Mesenchymal stem cell (in vitro differentiated cells and primary cell): ENCODE measurements around the gene PTPRG.

Experiments
- DNase-seq: peaks from one replicate; pipeline ENCODE4 v3.0.0-alpha.2; 2013
- H2AFZ ChIP-seq: one replicate; pipeline ENCODE4 v1.6.1; 2013; ENCODE audit warnings: low read depth, mild to moderate bottlenecking, control low read depth, inconsistent platforms, low read length, moderate library complexity
- H2AK5ac ChIP-seq: 2 replicates; pipeline ENCODE4 v1.6.1; 2013; ENCODE audit warnings: low read length, moderate library complexity, mild to moderate bottlenecking, inconsistent platforms; ENCODE audit not compliant: severe bottlenecking
- H2BK120ac ChIP-seq: one replicate; pipeline ENCODE4 v1.6.1; 2013; ENCODE audit warnings: low read depth, mild to moderate bottlenecking, inconsistent platforms, low read length, moderate library complexity
- H2BK12ac ChIP-seq, 2 experiments: one replicate each; pipeline ENCODE4 v1.6.1; 2013; ENCODE audit warnings: inconsistent platforms in 2 of 2, low read length in 2 of 2, mild to moderate bottlenecking in 2 of 2, moderate library complexity in 2 of 2, control low read depth in 1 of 2
- H2BK15ac ChIP-seq: one replicate; pipeline ENCODE4 v1.6.1; 2013; ENCODE audit warnings: mild to moderate bottlenecking, low read depth, inconsistent platforms; ENCODE audit not compliant: poor library complexity, severe bottlenecking
- H2BK5ac ChIP-seq: 2 replicates; pipeline ENCODE4 v1.6.1; 2013; ENCODE audit warnings: low read depth, mild to moderate bottlenecking, low read length, control low read depth, inconsistent platforms; ENCODE audit not compliant: poor library complexity, severe bottlenecking
- H3K14ac ChIP-seq, 2 experiments: one replicate each; pipeline ENCODE4 v1.6.1; 2013; ENCODE audit warnings: inconsistent platforms in 2 of 2, low read length in 2 of 2, control low read depth in 1 of 2, mild to moderate bottlenecking in 1 of 2, moderate library complexity in 1 of 2
- H3K18ac ChIP-seq, 2 experiments: one replicate each; pipeline ENCODE4 v1.6.1; 2013; ENCODE audit warnings: inconsistent platforms in 2 of 2, low read length in 2 of 2, control low read depth in 1 of 2, low read depth in 1 of 2, mild to moderate bottlenecking in 1 of 2
- H3K23ac ChIP-seq, 2 experiments: one replicate each; pipeline ENCODE4 v1.6.1; 2013; ENCODE audit warnings: inconsistent platforms in 2 of 2, low read length in 2 of 2, mild to moderate bottlenecking in 2 of 2, moderate library complexity in 2 of 2, control low read depth in 1 of 2
- H3K27ac ChIP-seq: 2 replicates; pipeline ENCODE4 v1.5.1; 2013; ENCODE audit warnings: mild to moderate bottlenecking, moderate library complexity, low read length, control low read depth, inconsistent platforms; ENCODE audit not compliant: poor library complexity, severe bottlenecking
- H3K27me3 ChIP-seq, 2 experiments: 2 replicates each; pipeline versions ENCODE4 v1.6.1 to v1.7.0; 2013; ENCODE audit warnings: low read length in 2 of 2, mild to moderate bottlenecking in 2 of 2, moderate library complexity in 2 of 2, control low read depth in 1 of 2, inconsistent platforms in 1 of 2; ENCODE audit not compliant: control insufficient read depth in 1 of 2, insufficient read depth in 1 of 2
- H3K36me3 ChIP-seq, 2 experiments: 2 replicates each; pipeline versions ENCODE4 v1.6.1 to v1.7.0; 2013; ENCODE audit warnings: low read length in 2 of 2, control low read depth in 1 of 2, inconsistent platforms in 1 of 2, low read depth in 1 of 2, mild to moderate bottlenecking in 1 of 2; ENCODE audit not compliant: insufficient read depth in 2 of 2, control insufficient read depth in 1 of 2
- H3K4ac ChIP-seq, 2 experiments: one replicate each; pipeline ENCODE4 v1.6.1; 2013; ENCODE audit warnings: inconsistent platforms in 2 of 2, low read length in 2 of 2, mild to moderate bottlenecking in 2 of 2, moderate library complexity in 2 of 2, control low read depth in 1 of 2, low read depth in 1 of 2
- H3K4me1 ChIP-seq: 2 replicates; pipeline ENCODE4 v1.6.1; 2013; ENCODE audit warnings: low read depth, low read length, control low read depth; ENCODE audit not compliant: control insufficient read depth, insufficient read depth
- H3K4me2 ChIP-seq: 2 replicates; pipeline ENCODE4 v1.6.1; 2013; ENCODE audit warnings: low read length, mild to moderate bottlenecking, inconsistent platforms; ENCODE audit not compliant: poor library complexity, severe bottlenecking
- H3K4me3 ChIP-seq, 2 experiments: 2 replicates each; pipeline versions ENCODE4 v1.5.1 to v1.7.0; 2013; ENCODE audit warnings: low read length in 2 of 2, mild to moderate bottlenecking in 2 of 2, control low read depth in 1 of 2, low read depth in 1 of 2; ENCODE audit not compliant: insufficient read depth in 1 of 2
- H3K79me1 ChIP-seq: replicated peaks from 2 replicates; pipeline ENCODE4 v1.6.1; 2013; ENCODE audit warnings: mild to moderate bottlenecking, control low read depth, low read length, inconsistent platforms; ENCODE audit not compliant: poor library complexity, severe bottlenecking
- H3K9ac ChIP-seq: 2 replicates; pipeline ENCODE4 v1.7.0; 2013; ENCODE audit warnings: mild to moderate bottlenecking, low read length, moderate library complexity
- H3K9me3 ChIP-seq: 2 replicates; pipeline ENCODE4 v1.7.0; 2013; ENCODE audit warnings: mild to moderate bottlenecking, low read length; ENCODE audit not compliant: control insufficient read depth
- H4K8ac ChIP-seq: one replicate; pipeline ENCODE4 v1.6.1; 2013; ENCODE audit warnings: inconsistent platforms, mild to moderate bottlenecking, low read length, moderate library complexity
- H4K91ac ChIP-seq: one replicate; pipeline ENCODE4 v1.6.1; 2013; ENCODE audit warnings: mild to moderate bottlenecking, low read length, inconsistent platforms
- WGBS: methylation state at CpG from one replicate; pipeline ENCODE4 v1.1.7; 2013; ENCODE audit warnings: mixed read lengths; 5-methylcytosine and 5-hydroxymethylcytosine counted together

Gene PTPRG

GRCh38 chr3:61684386-61684785 lies 123.0 kb downstream of the PTPRG start:
- no peak overlapping the region for H2AK5ac ChIP-seq
- no peak overlapping the region for H3K14ac ChIP-seq
- no peaks in the 10 kb centered on the region for H3K9me3 ChIP-seq
- no peak for DNase-seq
- no peak overlapping the region for H3K23ac ChIP-seq
- no peak overlapping the region for H3K4ac ChIP-seq
- no peak overlapping the region for H2BK15ac ChIP-seq
- no peak overlapping the region for H2BK12ac ChIP-seq
- no peak overlapping the region for H3K18ac ChIP-seq
- H3K9ac ChIP-seq, result no peak overlapping the region
- no peak overlapping the region for H4K8ac ChIP-seq
- H2BK120ac ChIP-seq, result no peak overlapping the region
- 74% methylated on average over 3 of the region's 3 CpGs for WGBS
- H3K4me2 ChIP-seq, result no peak overlapping the region
- H3K4me3 ChIP-seq, result no peak overlapping the region
- H3K27ac ChIP-seq, result no peak overlapping the region
- H2BK5ac ChIP-seq, result no peak overlapping the region
- no peak overlapping the region for H4K91ac ChIP-seq
- peaks cover 38% of the 10 kb centered on the region for H3K79me1 ChIP-seq
- H2AFZ ChIP-seq, result no peak overlapping the region
- H3K36me3 ChIP-seq, result no peaks in the 10 kb centered on the region
- H3K27me3 ChIP-seq, result no peaks in the 10 kb centered on the region
- H3K4me1 ChIP-seq, result peaks cover 16% of the 10 kb centered on the region

GRCh38 chr3:61685755-61686154 lies 124.4 kb downstream of the PTPRG start:
- H3K36me3 ChIP-seq, result peaks cover 0 to 10% of the 10 kb centered on the region in 2 experiments
- H4K8ac ChIP-seq, result no peak overlapping the region
- no peak overlapping the region for H2AK5ac ChIP-seq
- no peak overlapping the region for H3K9ac ChIP-seq
- H4K91ac ChIP-seq, result no peak overlapping the region
- no peak overlapping the region for H2BK12ac ChIP-seq
- H3K27me3 ChIP-seq, result no peaks in the 10 kb centered on the region
- H3K18ac ChIP-seq, result no peak overlapping the region
- no peak overlapping the region for H2BK5ac ChIP-seq
- no peak overlapping the region for H2BK120ac ChIP-seq
- H3K14ac ChIP-seq, result no peak overlapping the region
- WGBS, result 76% methylated on average over 9 of the region's 9 CpGs
- H3K27ac ChIP-seq, result no peak overlapping the region
- no peak overlapping the region for H2AFZ ChIP-seq
- H3K4me2 ChIP-seq, result no peak overlapping the region
- no peak for DNase-seq
- H3K9me3 ChIP-seq, result no peaks in the 10 kb centered on the region
- no peak overlapping the region for H2BK15ac ChIP-seq
- H3K23ac ChIP-seq, result no peak overlapping the region
- peaks cover 14% of the 10 kb centered on the region for H3K4me1 ChIP-seq
- H3K4ac ChIP-seq, result no peak overlapping the region
- H3K4me3 ChIP-seq, result no peak overlapping the region
- H3K79me1 ChIP-seq, result peaks cover 37% of the 10 kb centered on the region

- WGBS, result 63% methylated on average over 3 of the region's 3 CpGs
- no peak overlapping the region for H2AFZ ChIP-seq
- no peaks in the 10 kb centered on the region for H3K9me3 ChIP-seq
Measured at GRCh38 chr3:61686228-61686648, 124.9 kb downstream of the PTPRG start.

GRCh38 chr3:61687206-61687605 lies 125.8 kb downstream of the PTPRG start:
- no peaks in the 10 kb centered on the region for H3K9me3 ChIP-seq
- H3K4ac ChIP-seq, result no peak overlapping the region
- no peaks in the 10 kb centered on the region for H3K27me3 ChIP-seq
- H3K18ac ChIP-seq, result no peak overlapping the region
- peaks cover 14% of the 10 kb centered on the region for H3K4me1 ChIP-seq
- DNase-seq, result no peak
- H2BK120ac ChIP-seq, result no peak overlapping the region
- H3K4me2 ChIP-seq, result no peak overlapping the region
- H4K91ac ChIP-seq, result no peak overlapping the region
- no peak overlapping the region for H3K23ac ChIP-seq
- H2AK5ac ChIP-seq, result no peak overlapping the region
- H3K36me3 ChIP-seq, result peaks cover 0 to 10% of the 10 kb centered on the region in 2 experiments
- H2BK5ac ChIP-seq, result no peak overlapping the region
- no peak overlapping the region for H4K8ac ChIP-seq
- H2BK12ac ChIP-seq, result no peak overlapping the region
- H2AFZ ChIP-seq, result no peak overlapping the region
- peaks cover 40% of the 10 kb centered on the region for H3K79me1 ChIP-seq
- no peak overlapping the region for H3K27ac ChIP-seq
- H3K4me3 ChIP-seq, result no peak overlapping the region
- H3K9ac ChIP-seq, result no peak overlapping the region
- WGBS, result 83% methylated on average over 2 of the region's 2 CpGs
- no peak overlapping the region for H3K14ac ChIP-seq
- no peak overlapping the region for H2BK15ac ChIP-seq

More at GRCh38 chr3:61686228-61686648, 124.9 kb downstream of the PTPRG start:
- no peak overlapping the region for H3K14ac ChIP-seq
- no peak for DNase-seq
- H2BK5ac ChIP-seq, result no peak overlapping the region
- no peak overlapping the region for H3K18ac ChIP-seq
- H3K4me3 ChIP-seq, result no peak overlapping the region
- peak overlapping the region; percentile 10 for H2AK5ac ChIP-seq
- H2BK15ac ChIP-seq, result no peak overlapping the region
- H3K9ac ChIP-seq, result no peak overlapping the region
- no peak overlapping the region for H3K27ac ChIP-seq
- no peaks in the 10 kb centered on the region for H3K27me3 ChIP-seq
- H3K79me1 ChIP-seq, result peaks cover 40% of the 10 kb centered on the region
- H3K36me3 ChIP-seq, result peaks cover 0 to 10% of the 10 kb centered on the region in 2 experiments
- peaks cover 14% of the 10 kb centered on the region for H3K4me1 ChIP-seq
- H3K4me2 ChIP-seq, result no peak overlapping the region
- no peak overlapping the region for H2BK12ac ChIP-seq
- H3K4ac ChIP-seq, result no peak overlapping the region
- no peak overlapping the region for H2BK120ac ChIP-seq
- H4K91ac ChIP-seq, result no peak overlapping the region
- no peak overlapping the region for H3K23ac ChIP-seq
- H4K8ac ChIP-seq, result no peak overlapping the region
